KOPT-K1 (cell line): ENCODE results near the gene CD248.

ENCODE experiments used
- H3K27ac ChIP-seq: fragments of 200-600 bp; sonication (generic); 2 replicates; pipeline ENCODE4 v1.5.1; 2016; ENCODE audit warnings: antibody characterized with exemption, mild to moderate bottlenecking, low read depth, low read length; ENCODE audit not compliant: poor library complexity, severe bottlenecking
- H3K36me3 ChIP-seq: fragments of 200-600 bp; sonication (generic); 2 replicates; pipeline ENCODE4 v1.5.1; 2017; ENCODE audit warnings: antibody characterized with exemption, mild to moderate bottlenecking, low read length, moderate library complexity; ENCODE audit not compliant: insufficient read depth
- H3K9me3 ChIP-seq: fragments of 200-600 bp; sonication (generic); 2 replicates; pipeline ENCODE4 v1.5.1; 2017; ENCODE audit warnings: antibody characterized with exemption, low read length, mild to moderate bottlenecking; ENCODE audit not compliant: insufficient read depth, poor library complexity, severe bottlenecking

The CD248 gene

GRCh38 chr11:66346476-66347424 is 29.9 kb upstream of the CD248 start:
- H3K36me3 ChIP-seq: peaks cover 19% of the 10 kb centered on the region; the same call in 1 of the 2 replicates
- peak overlapping the region; percentile 68 for H3K27ac ChIP-seq
- no peaks in the 10 kb centered on the region for H3K9me3 ChIP-seq

GRCh38 chr11:66345316-66345649 is 28.4 kb upstream of the CD248 start:
- peaks cover 33% of the 10 kb centered on the region for H3K36me3 ChIP-seq
- H3K9me3 ChIP-seq: no peaks in the 10 kb centered on the region
- peak overlapping the region; percentile 62 for H3K27ac ChIP-seq

- Histone ChIP-seq H3K27ac (peak within 1 kb of the TSS; percentile 62), H3K9me3 (no peaks in the 10 kb centered on the region), H3K36me3 (peaks cover 39% of the 10 kb centered on the region)
These were observed 27.9 kb upstream of the CD248 start, which contains the start of gene BRMS1 for GRCh38 chr11:66344550-66345315. Gene BRMS1, minus strand, starts transcription at chr11:66345104. Its CDS starts 2,870 bp downstream, at chr11:66342234.

- no peak overlapping the region for H3K27ac ChIP-seq
- peaks cover 54% of the 10 kb centered on the region for H3K36me3 ChIP-seq
- H3K9me3 ChIP-seq: no peaks in the 10 kb centered on the region
These were observed 26.3 kb upstream of the CD248 start for GRCh38 chr11:66343176-66343575.

GRCh38 chr11:66341502-66342126 is 24.8 kb upstream of the CD248 start:
- Histone ChIP-seq H3K36me3 (peaks cover 70% of the 10 kb centered on the region), H3K27ac (no peak overlapping the region), H3K9me3 (no peaks in the 10 kb centered on the region)

- Histone ChIP-seq H3K9me3 (no peaks in the 10 kb centered on the region), H3K27ac (no peak overlapping the region), H3K36me3 (peaks cover 74% of the 10 kb centered on the region)
These were observed 24.0 kb upstream of the CD248 start for GRCh38 chr11:66340596-66341501.

- H3K27ac ChIP-seq: no peak overlapping the region
- H3K36me3 ChIP-seq: peaks cover 74% of the 10 kb centered on the region
These were observed 23.0 kb upstream of the CD248 start for GRCh38 chr11:66339686-66340483.

GRCh38 chr11:66339162-66339675 is 22.4 kb upstream of the CD248 start:
- Histone ChIP-seq H3K36me3 (peaks cover 74% of the 10 kb centered on the region), H3K9me3 (no peaks in the 10 kb centered on the region), H3K27ac (no peak overlapping the region)

More at GRCh38 chr11:66339686-66340483, 23.0 kb upstream of the CD248 start:
- no peaks in the 10 kb centered on the region for H3K9me3 ChIP-seq

GRCh38 chr11:66338276-66339161 is 21.7 kb upstream of the CD248 start:
- H3K36me3 ChIP-seq: peaks cover 73% of the 10 kb centered on the region
- no peak overlapping the region for H3K27ac ChIP-seq
- H3K9me3 ChIP-seq: no peaks in the 10 kb centered on the region

- Histone ChIP-seq H3K27ac (no peak overlapping the region), H3K36me3 (peaks cover 60% of the 10 kb centered on the region)
These were observed 20.5 kb upstream of the CD248 start for GRCh38 chr11:66337103-66337899.

GRCh38 chr11:66336234-66337102 is 19.6 kb upstream of the CD248 start, which contains the start of gene RIN1:
Gene RIN1, minus strand, starts transcription at chr11:66336434. Its CDS starts 32 bp downstream, at chr11:66336402.
- Histone ChIP-seq H3K36me3 (peaks cover 52% of the 10 kb centered on the region), H3K27ac (no peak within 1 kb of the TSS), H3K9me3 (no peaks in the 10 kb centered on the region)

More at GRCh38 chr11:66337103-66337899, 20.5 kb upstream of the CD248 start:
- H3K9me3 ChIP-seq: no peaks in the 10 kb centered on the region
